ENCODE results near the gene INS. TPM values are rescaled to one million over a fixed set of nuclear protein-coding genes. Genes with fewer than 3 reads are reported as not detected.

INS gene
- total and polyA plus RNA-seq, 7 donors, result 0.73 to 51.7 TPM; not detected in 5

DNA sequence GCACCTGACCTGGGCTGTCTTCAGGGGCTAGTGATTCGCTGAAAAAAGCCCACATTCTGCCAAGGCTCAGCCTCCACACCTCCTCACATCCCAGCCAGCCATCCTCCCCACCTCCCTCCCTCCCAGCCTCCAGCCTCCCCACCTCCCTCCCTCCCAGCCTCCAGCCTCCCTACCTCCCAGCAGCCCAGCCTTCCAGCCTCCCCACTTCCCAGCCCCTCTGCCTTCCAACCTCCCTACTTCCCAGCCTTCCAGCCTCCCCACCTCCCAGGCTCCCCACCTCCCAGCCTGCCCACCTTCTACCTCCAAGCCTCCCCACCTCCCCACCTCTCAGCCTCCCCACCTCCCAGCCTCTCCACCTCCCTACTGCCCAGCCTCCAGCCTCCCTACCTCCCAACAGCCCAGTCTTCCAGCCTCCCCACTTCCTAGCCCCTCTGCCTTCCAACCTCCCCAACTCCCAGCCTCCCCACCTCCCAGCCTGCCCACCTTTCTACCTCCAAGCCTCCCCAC lies 44.3 kb upstream of the INS start:
- WGBS, 2 donors, result 9 to 64% methylated on average over 1 of the region's 1 CpG
- Histone ChIP-seq H3K9me3 (no peaks in the 10 kb centered on the region), H3K36me3 (no peaks in the 10 kb centered on the region), H3K4me3 (no peak overlapping the region), H3K4me1 (no peaks in the 10 kb centered on the region), H3K27me3 (peaks cover 0 to 6% (median 4%) of the 10 kb centered on the region in 3 donors), H3K27ac (no peak overlapping the region)
- DNase-seq, result peak; percentile 32
- no peak for TF ChIP-seq POLR2AphosphoS5 (IDR thresholded peaks at IDR 0.05)
- no peak for TF ChIP-seq EP300 (IDR thresholded peaks at IDR 0.05)
- TF ChIP-seq, protein P1, sequence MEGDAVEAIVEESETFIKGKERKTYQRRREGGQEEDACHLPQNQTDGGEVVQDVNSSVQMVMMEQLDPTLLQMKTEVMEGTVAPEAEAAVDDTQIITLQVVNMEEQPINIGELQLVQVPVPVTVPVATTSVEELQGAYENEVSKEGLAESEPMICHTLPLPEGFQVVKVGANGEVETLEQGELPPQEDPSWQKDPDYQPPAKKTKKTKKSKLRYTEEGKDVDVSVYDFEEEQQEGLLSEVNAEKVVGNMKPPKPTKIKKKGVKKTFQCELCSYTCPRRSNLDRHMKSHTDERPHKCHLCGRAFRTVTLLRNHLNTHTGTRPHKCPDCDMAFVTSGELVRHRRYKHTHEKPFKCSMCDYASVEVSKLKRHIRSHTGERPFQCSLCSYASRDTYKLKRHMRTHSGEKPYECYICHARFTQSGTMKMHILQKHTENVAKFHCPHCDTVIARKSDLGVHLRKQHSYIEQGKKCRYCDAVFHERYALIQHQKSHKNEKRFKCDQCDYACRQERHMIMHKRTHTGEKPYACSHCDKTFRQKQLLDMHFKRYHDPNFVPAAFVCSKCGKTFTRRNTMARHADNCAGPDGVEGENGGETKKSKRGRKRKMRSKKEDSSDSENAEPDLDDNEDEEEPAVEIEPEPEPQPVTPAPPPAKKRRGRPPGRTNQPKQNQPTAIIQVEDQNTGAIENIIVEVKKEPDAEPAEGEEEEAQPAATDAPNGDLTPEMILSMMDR (IDR thresholded peaks at IDR 0.05), result no peak
- no peak for TF ChIP-seq POLR2A (IDR thresholded peaks at IDR 0.05)
- intact Hi-C loops (cut with DNase I), result no loop called here

DNA sequence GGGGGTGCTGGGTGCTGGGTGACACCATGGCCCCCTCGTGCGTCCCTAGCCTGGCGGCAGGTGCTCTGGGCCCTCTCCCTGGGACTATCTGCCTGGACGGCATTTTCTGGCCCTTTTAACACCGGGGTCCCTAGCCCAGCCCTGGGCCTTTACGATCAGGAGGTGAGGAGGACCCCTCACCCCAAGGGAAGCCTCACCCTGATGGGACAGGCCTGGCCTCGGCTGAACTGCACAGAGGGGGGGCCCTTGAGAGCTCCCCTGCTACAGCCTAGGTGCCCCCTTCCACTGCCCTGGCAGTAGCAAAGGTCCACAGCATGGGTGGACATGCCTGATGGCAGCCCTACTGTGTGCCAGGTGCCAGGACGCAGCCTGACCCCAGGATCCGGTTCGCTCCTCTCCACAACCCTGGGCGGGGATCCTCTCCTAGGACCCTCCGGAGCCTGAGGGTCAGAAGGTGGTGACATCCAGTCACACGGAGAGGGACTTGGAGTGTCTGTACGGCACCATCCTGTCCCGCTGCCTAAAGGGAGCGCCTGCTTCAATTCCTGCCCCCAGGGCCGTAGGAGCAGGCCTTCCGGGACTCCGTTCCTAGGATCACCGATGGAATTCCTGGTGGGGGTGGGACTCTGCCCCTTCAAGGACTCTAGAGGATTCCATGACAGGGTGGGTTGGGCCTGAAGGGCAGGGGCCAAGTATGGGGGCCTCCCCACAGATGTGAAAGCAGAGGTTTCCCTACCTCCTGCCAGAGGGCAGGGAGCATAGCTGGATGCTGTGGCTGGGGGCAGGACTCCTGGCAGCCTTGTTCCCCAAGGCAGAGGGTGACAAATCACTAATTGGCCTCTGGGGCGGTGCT lies 43.6 kb upstream of the INS start:
- peak; percentile 32 for DNase-seq
- Histone ChIP-seq H3K27ac (no peak overlapping the region), H3K36me3 (no peaks in the 10 kb centered on the region), H3K4me3 (no peak overlapping the region), H3K4me1 (no peaks in the 10 kb centered on the region), H3K27me3 (peaks cover 0 to 4% (median 3%) of the 10 kb centered on the region in 3 donors), H3K9me3 (no peaks in the 10 kb centered on the region)
- TF ChIP-seq POLR2AphosphoS5 (IDR thresholded peaks at IDR 0.05) (no peak), EP300 (IDR thresholded peaks at IDR 0.05) (no peak), POLR2A (IDR thresholded peaks at IDR 0.05) (no peak)
- TF ChIP-seq, protein P1 (IDR thresholded peaks at IDR 0.05), result no peak
- intact Hi-C loops (cut with DNase I), result no loop called here
- 29 to 66% methylated on average over 21 of the region's 21 CpGs for WGBS, 2 donors

DNA sequence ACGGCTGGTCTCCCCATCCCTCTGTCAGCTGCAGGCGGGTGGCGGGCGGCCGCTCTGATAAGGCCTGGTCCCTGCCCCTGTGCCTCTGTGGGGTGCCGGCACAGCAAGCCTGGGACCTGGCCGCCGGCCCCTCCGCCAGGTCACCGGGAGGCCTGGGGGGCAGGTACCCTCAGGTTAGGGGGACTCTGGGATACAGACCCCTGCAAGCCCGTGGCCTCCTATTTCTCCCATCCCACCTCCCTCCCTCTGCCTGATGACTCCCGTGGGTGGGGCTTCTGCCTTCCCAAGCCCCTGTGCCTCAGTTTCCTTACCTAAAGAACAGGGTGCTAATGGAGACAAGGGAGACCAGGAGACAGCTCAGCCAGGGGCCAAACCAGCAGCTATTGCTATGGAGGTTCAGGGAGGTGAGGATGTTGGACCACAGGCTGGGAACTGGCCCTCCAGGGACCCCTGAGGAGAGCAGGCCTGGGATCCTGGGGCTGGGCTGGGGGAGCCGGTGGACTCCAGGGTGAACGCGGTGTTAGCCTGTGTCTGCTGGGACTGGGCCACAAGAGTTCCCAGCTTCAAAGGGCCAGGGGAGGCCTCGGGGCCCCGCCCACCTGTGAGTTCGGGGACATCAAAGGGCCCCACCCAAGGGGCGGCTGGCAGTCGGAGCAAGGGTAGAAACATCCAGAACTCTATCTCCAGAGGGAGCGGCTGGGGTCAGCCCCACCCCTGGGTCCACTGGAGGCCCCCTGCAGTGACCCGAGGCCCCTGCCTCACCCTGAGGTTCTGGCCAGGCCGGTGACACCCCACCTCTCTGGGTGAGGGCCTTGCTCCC lies 42.6 kb upstream of the INS start:
- TF ChIP-seq, protein P1 (IDR thresholded peaks at IDR 0.05), result no peak
- TF ChIP-seq EP300 (IDR thresholded peaks at IDR 0.05), result no peak
- TF ChIP-seq POLR2AphosphoS5 (IDR thresholded peaks at IDR 0.05), result no peak
- TF ChIP-seq POLR2A (IDR thresholded peaks at IDR 0.05), result no peak
- no peak overlapping the region for H3K4me3 ChIP-seq
- H3K9me3 ChIP-seq, result no peaks in the 10 kb centered on the region
- WGBS, 2 donors, result 19 to 67% methylated on average over 23 of the region's 23 CpGs
- intact Hi-C loops (cut with DNase I), result no loop called here
- no peak overlapping the region for H3K27ac ChIP-seq
- DNase-seq, result peak; percentile 50
- no peaks in the 10 kb centered on the region for H3K27me3 ChIP-seq
- H3K36me3 ChIP-seq, result no peaks in the 10 kb centered on the region
- H3K4me1 ChIP-seq, result no peaks in the 10 kb centered on the region

DNA sequence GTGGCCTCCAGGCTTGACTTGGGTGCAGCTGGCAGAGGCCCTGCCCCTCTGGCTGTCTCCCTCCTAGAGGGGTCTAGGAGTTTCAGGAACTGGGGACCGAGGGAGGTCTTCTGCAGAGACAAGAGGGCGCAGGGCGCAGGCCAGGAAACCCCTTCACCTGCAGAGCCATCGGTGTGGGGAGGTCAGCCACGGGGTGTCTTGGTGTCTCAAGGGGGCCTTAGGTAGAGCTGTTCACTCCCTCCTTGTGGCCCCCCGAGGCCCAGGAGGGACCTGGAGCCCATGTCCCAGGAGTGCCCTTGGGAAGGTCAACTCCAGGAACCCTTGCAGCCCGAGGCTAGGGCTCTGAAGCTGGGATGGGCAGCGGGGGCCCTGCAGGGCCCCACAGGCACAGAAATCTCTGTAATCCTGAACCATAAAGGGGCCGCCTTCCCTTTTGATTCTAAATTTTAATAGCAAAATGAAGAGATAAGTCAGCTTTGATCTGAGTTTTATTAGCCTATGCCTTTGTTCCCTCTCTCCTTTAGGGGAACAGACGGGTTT lies 42.0 kb upstream of the INS start:
- H3K9me3 ChIP-seq, result no peaks in the 10 kb centered on the region
- no peaks in the 10 kb centered on the region for H3K36me3 ChIP-seq
- no peaks in the 10 kb centered on the region for H3K4me1 ChIP-seq
- H3K27ac ChIP-seq, result no peak overlapping the region
- intact Hi-C loops (cut with DNase I), result no loop called here
- WGBS, 2 donors, result 16 to 66% methylated on average over 10 of the region's 10 CpGs
- no peaks in the 10 kb centered on the region for H3K27me3 ChIP-seq
- peak; percentile 52 for DNase-seq
- H3K4me3 ChIP-seq, result no peak overlapping the region
- no peak for TF ChIP-seq POLR2A (IDR thresholded peaks at IDR 0.05)
- TF ChIP-seq, protein P1 (IDR thresholded peaks at IDR 0.05), result no peak
- no peak for TF ChIP-seq EP300 (IDR thresholded peaks at IDR 0.05)
- TF ChIP-seq POLR2AphosphoS5 (IDR thresholded peaks at IDR 0.05), result no peak
